H9 (cell line): ENCODE results near the gene HYPK. TPM values are rescaled to one million over a fixed set of nuclear protein-coding genes. Genes with fewer than 3 reads are reported as not detected.

Source experiments
- DNase-seq: peaks from one replicate; pipeline ENCODE4 v3.0.0-alpha.2; 2017
- H2AFZ ChIP-seq: one replicate; pipeline ENCODE4 v1.6.1; 2013; ENCODE audit warnings: mild to moderate bottlenecking, low read length, control low read depth, moderate library complexity
- H2AK5ac ChIP-seq: 2 replicates; pipeline ENCODE4 v1.6.1; 2013; ENCODE audit warnings: low read length, control low read depth, mixed read lengths; ENCODE audit not compliant: insufficient read length
- H2BK120ac ChIP-seq: one replicate; pipeline ENCODE4 v1.6.1; 2013; ENCODE audit warnings: low read depth, mild to moderate bottlenecking, low read length, control low read depth, inconsistent platforms; ENCODE audit not compliant: poor library complexity, severe bottlenecking
- H2BK12ac ChIP-seq: 2 replicates; pipeline ENCODE4 v1.6.1; 2013; ENCODE audit warnings: low read length, control low read depth, mixed read lengths, low read depth; ENCODE audit not compliant: insufficient read length
- H2BK15ac ChIP-seq: 2 replicates; pipeline ENCODE4 v1.6.1; 2013; ENCODE audit warnings: low read depth, low read length, control low read depth
- H2BK20ac ChIP-seq: one replicate; pipeline ENCODE4 v1.6.1; 2013; ENCODE audit warnings: low read depth, mild to moderate bottlenecking, low read length, control low read depth, inconsistent platforms; ENCODE audit not compliant: poor library complexity, severe bottlenecking
- H2BK5ac ChIP-seq: 2 replicates; pipeline ENCODE4 v1.6.1; 2013; ENCODE audit warnings: low read length, control low read depth, mixed read lengths; ENCODE audit not compliant: insufficient read length
- H3K14ac ChIP-seq: 2 replicates; pipeline ENCODE4 v1.6.1; 2013; ENCODE audit warnings: low read length, control low read depth; ENCODE audit not compliant: insufficient read depth
- H3K18ac ChIP-seq: 2 replicates; pipeline ENCODE4 v1.6.1; 2013; ENCODE audit warnings: low read depth, mild to moderate bottlenecking, mixed read lengths, low read length, control low read depth; ENCODE audit not compliant: insufficient read length
- H3K23ac ChIP-seq: 2 replicates; pipeline ENCODE4 v1.6.1; 2013; ENCODE audit warnings: low read length, control low read depth, mixed read lengths, low read depth; ENCODE audit not compliant: insufficient read length
- H3K23me2 ChIP-seq: 2 replicates; pipeline ENCODE4 v1.6.1; 2013; ENCODE audit warnings: low read depth, mild to moderate bottlenecking, mixed read lengths, low read length, control low read depth; ENCODE audit not compliant: insufficient read length, poor library complexity, severe bottlenecking
- H3K27ac ChIP-seq: 2 replicates; pipeline ENCODE4 v1.5.1; 2013; ENCODE audit warnings: low read length, control low read depth, mixed read lengths, low read depth; ENCODE audit not compliant: insufficient read length
- H3K27me3 ChIP-seq: 2 replicates; pipeline ENCODE4 v1.6.1; 2013; ENCODE audit warnings: low read length, control low read depth, inconsistent platforms; ENCODE audit not compliant: insufficient read depth
- H3K4ac ChIP-seq: 2 replicates; pipeline ENCODE4 v1.6.1; 2013; ENCODE audit warnings: low read depth, mild to moderate bottlenecking, control low read depth, inconsistent platforms, low read length, moderate library complexity
- H3K4me1 ChIP-seq: 2 replicates; pipeline ENCODE4 v1.6.1; 2013; ENCODE audit warnings: low read length, control low read depth, inconsistent platforms; ENCODE audit not compliant: insufficient read depth
- H3K4me2 ChIP-seq: 2 replicates; pipeline ENCODE4 v1.6.1; 2013; ENCODE audit warnings: low read length, control low read depth, mixed read lengths; ENCODE audit not compliant: insufficient read length, insufficient read depth
- H3K56ac ChIP-seq: 2 replicates; pipeline ENCODE4 v1.6.1; 2013; ENCODE audit warnings: low read depth, mild to moderate bottlenecking, mixed read lengths, low read length, control low read depth; ENCODE audit not compliant: insufficient read length
- H3K79me1 ChIP-seq: 2 replicates; pipeline ENCODE4 v1.6.1; 2013; ENCODE audit warnings: low read depth, mild to moderate bottlenecking, moderate library complexity, low read length, control low read depth, inconsistent platforms; ENCODE audit not compliant: insufficient read depth, poor library complexity, severe bottlenecking
- H3K79me2 ChIP-seq: 2 replicates; pipeline ENCODE4 v1.6.1; 2013; ENCODE audit warnings: low read length, control low read depth, inconsistent platforms; ENCODE audit not compliant: insufficient read depth
- H3K9ac ChIP-seq: 2 replicates; pipeline ENCODE4 v1.6.1; 2013; ENCODE audit warnings: low read length, control low read depth, mixed read lengths; ENCODE audit not compliant: insufficient read length; ENCODE audit errors: extremely low read depth
- H3K9me3 ChIP-seq: one replicate; pipeline ENCODE4 v1.6.1; 2013; ENCODE audit warnings: low read depth, low read length, inconsistent platforms; ENCODE audit not compliant: control insufficient read depth
- H3T11ph ChIP-seq: one replicate; pipeline ENCODE4 v1.6.1; 2013; ENCODE audit warnings: mild to moderate bottlenecking, low read length, control low read depth, inconsistent platforms
- H4K20me1 ChIP-seq: one replicate; pipeline ENCODE4 v1.6.1; 2013; ENCODE audit not compliant: control insufficient read depth, insufficient read length, insufficient read depth
- H4K5ac ChIP-seq: 2 replicates; pipeline ENCODE4 v1.6.1; 2013; ENCODE audit warnings: low read depth, mild to moderate bottlenecking, mixed read lengths, low read length, control low read depth; ENCODE audit not compliant: insufficient read length
- H4K8ac ChIP-seq: replicated peaks from 2 replicates; pipeline ENCODE4 v1.6.1; 2013; ENCODE audit warnings: low read length, control low read depth, mixed read lengths, low read depth; ENCODE audit not compliant: insufficient read length
- H4K91ac ChIP-seq: 2 replicates; pipeline ENCODE4 v1.6.1; 2013; ENCODE audit warnings: low read depth, mild to moderate bottlenecking, moderate library complexity, mixed read lengths, low read length, control low read depth; ENCODE audit not compliant: insufficient read length
- H3K27ac Mint-ChIP-seq, 3 experiments: 2 replicates in 2 of 3; 3 replicates in 1 of 3; pipeline ENCODE4 v1.8.0; 2020 to 2021; ENCODE audit warnings: mixed read lengths in 3 of 3, mild to moderate bottlenecking in 1 of 3, moderate library complexity in 1 of 3
- H3K27me3 Mint-ChIP-seq: 2 replicates; pipeline ENCODE4 v1.8.0; 2021; ENCODE audit warnings: low read depth, mild to moderate bottlenecking, moderate library complexity, mixed read lengths
- H3K36me3 Mint-ChIP-seq, 3 experiments: 2 replicates in 2 of 3; 3 replicates in 1 of 3; pipeline ENCODE4 v1.8.0; 2020 to 2021; ENCODE audit warnings: low read depth in 3 of 3, mixed read lengths in 3 of 3; ENCODE audit not compliant: insufficient read depth in 1 of 3
- H3K4me1 Mint-ChIP-seq, 2 experiments: 2 replicates each; pipeline ENCODE4 v1.8.0; 2020; ENCODE audit warnings: mixed read lengths in 2 of 2
- H3K4me3 Mint-ChIP-seq, 2 experiments: 2 replicates in 1 of 2; 3 replicates in 1 of 2; pipeline ENCODE4 v1.8.0; 2020 to 2021; ENCODE audit warnings: mild to moderate bottlenecking in 2 of 2, mixed read lengths in 2 of 2, moderate library complexity in 1 of 2
- H3K9me3 Mint-ChIP-seq, 2 experiments: 2 replicates in 1 of 2; 3 replicates in 1 of 2; pipeline ENCODE4 v1.8.0; 2020; ENCODE audit warnings: mild to moderate bottlenecking in 2 of 2, mixed read lengths in 2 of 2, moderate library complexity in 1 of 2
- WGBS: extraction: QIAGEN DNeasy Blood & Tissue Kit; methylation state at CpG from one replicate; pipeline ENCODE4 v1.1.7; 2013; ENCODE audit warnings: missing lambda C conversion rate, low lambda C conversion rate, mixed read lengths; ENCODE audit not compliant: insufficient read length; ENCODE audit errors: extremely low coverage; 5-methylcytosine and 5-hydroxymethylcytosine counted together
- total RNA-seq: library from RNA; stranded (reverse); gene quantifications from 2 replicates; pipeline ENCODE4 v1.2.1, GENCODE V29; 2021
- TF ChIP-seq, protein P1 (sequence below): fragments of 200-600 bp; sonication (generic); conservative IDR thresholded peaks from 3 replicates; pipeline ENCODE4 v1.8.0; 2021; ENCODE audit warnings: antibody characterized with exemption, mild to moderate bottlenecking

The HYPK gene
- total RNA-seq, 1 experiment from 2014 or later = 25.4 TPM

DNA sequence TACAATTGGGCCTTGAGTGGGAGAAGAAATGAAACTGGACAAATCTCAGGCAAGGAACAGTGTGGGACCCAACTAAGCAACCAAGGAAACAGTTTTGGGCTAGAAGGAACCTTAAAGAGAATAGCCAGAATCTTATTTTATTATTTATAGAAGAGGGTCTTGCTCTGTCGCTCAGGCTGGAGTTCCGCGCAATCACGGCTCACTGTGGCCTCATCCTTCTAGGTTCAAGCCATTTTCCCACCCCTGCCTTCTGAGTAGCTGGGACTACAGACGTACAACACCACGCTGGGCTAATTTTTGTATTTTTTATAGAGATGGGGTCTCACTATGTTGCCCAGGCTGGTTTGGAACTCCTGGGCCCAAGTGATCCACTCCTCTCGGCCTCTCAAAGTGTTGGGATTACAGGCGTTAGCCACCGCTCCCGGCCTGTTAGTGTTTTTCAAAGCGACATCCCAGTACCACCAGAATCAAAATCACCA lies 25.7 kb downstream of the HYPK start:
- peak overlapping the region; percentile 88; a peak in 4 of 5 replicates for H3K4me3 Mint-ChIP-seq
- Histone ChIP-seq H3K4me2 (no peak overlapping the region), H2AFZ (no peak overlapping the region)

More for the DNA sequence above, 25.7 kb downstream of the HYPK start:
- H4K5ac ChIP-seq = no peak overlapping the region
- H3K23me2 ChIP-seq = peaks cover 8% of the 10 kb centered on the region
- H3K9me3 ChIP-seq = no peaks in the 10 kb centered on the region
- WGBS = no CpG with 5 or more reads among the region's 11 CpGs
- DNase-seq = no peak
- H3K4ac ChIP-seq = no peak overlapping the region
- no peak overlapping the region for H3K27ac ChIP-seq
- H2AK5ac ChIP-seq = no peak overlapping the region
- H3K4me1 Mint-ChIP-seq = peaks cover 10 to 19% of the 10 kb centered on the region in 2 experiments
- no peak overlapping the region for H2BK15ac ChIP-seq
- H2BK12ac ChIP-seq = no peak overlapping the region
- no peak overlapping the region for H2BK5ac ChIP-seq
- no peak overlapping the region for H3K56ac ChIP-seq
- peaks cover 11 to 21% of the 10 kb centered on the region in 2 experiments for H3K9me3 Mint-ChIP-seq
- TF ChIP-seq, protein P1, sequence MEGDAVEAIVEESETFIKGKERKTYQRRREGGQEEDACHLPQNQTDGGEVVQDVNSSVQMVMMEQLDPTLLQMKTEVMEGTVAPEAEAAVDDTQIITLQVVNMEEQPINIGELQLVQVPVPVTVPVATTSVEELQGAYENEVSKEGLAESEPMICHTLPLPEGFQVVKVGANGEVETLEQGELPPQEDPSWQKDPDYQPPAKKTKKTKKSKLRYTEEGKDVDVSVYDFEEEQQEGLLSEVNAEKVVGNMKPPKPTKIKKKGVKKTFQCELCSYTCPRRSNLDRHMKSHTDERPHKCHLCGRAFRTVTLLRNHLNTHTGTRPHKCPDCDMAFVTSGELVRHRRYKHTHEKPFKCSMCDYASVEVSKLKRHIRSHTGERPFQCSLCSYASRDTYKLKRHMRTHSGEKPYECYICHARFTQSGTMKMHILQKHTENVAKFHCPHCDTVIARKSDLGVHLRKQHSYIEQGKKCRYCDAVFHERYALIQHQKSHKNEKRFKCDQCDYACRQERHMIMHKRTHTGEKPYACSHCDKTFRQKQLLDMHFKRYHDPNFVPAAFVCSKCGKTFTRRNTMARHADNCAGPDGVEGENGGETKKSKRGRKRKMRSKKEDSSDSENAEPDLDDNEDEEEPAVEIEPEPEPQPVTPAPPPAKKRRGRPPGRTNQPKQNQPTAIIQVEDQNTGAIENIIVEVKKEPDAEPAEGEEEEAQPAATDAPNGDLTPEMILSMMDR = no peak
- H4K20me1 ChIP-seq = no peaks in the 10 kb centered on the region
- no peak overlapping the region for H3K9ac ChIP-seq
- H2BK120ac ChIP-seq = no peak overlapping the region
- peaks cover 12% of the 10 kb centered on the region for H3K27me3 Mint-ChIP-seq
- H3K23ac ChIP-seq = no peak overlapping the region
- H3K4me1 ChIP-seq = no peaks in the 10 kb centered on the region; the same call in 1 of the 2 replicates
- no peak overlapping the region for H3T11ph ChIP-seq
- no peaks in the 10 kb centered on the region for H3K27me3 ChIP-seq
- H4K91ac ChIP-seq = no peak overlapping the region
- peak overlapping the region in 1 of 3 experiments; percentile 22; a peak in 1 of 7 replicates for H3K27ac Mint-ChIP-seq
- no peak overlapping the region for H3K18ac ChIP-seq
- H3K36me3 Mint-ChIP-seq = peaks cover 16 to 31% (median 26%) of the 10 kb centered on the region in 3 experiments
- no peak overlapping the region for H3K14ac ChIP-seq
- peaks cover 5% of the 10 kb centered on the region for H3K79me1 ChIP-seq
- peaks cover 4% of the 10 kb centered on the region; the same call in 1 of the 2 replicates for H3K79me2 ChIP-seq
- no peak overlapping the region for H2BK20ac ChIP-seq
- H4K8ac ChIP-seq = no peak overlapping the region
